Activated CD8-positive, alpha-beta memory T cell treated with anti-CD3 and anti-CD28 coated beads, Interleukin-2, amount 50 U/mL, for 1 hour (primary cell): ENCODE results near the gene ARHGEF2.

Experiments used
- DNase-seq: peaks from one replicate; pipeline ENCODE4 v3.0.0-alpha.2; 2020; ENCODE audit errors: extremely low read depth

Gene ARHGEF2

GRCh38 chr1:155911156-155912055, 66.9 kb downstream of the ARHGEF2 start, which contains the start of gene RIT1:
Gene RIT1, minus strand, starts transcription at chr1:155911349. Its CDS starts 588 bp downstream, at chr1:155910761.
- peak; percentile 57 for DNase-seq

- DNase-seq, result no peak
Measured at GRCh38 chr1:155910621-155911121, 67.7 kb downstream of the ARHGEF2 start.

GRCh38 chr1:155909894-155910293, 68.5 kb downstream of the ARHGEF2 start:
- no peak for DNase-seq

GRCh38 chr1:155904261-155904660, 74.1 kb downstream of the ARHGEF2 start:
- no peak for DNase-seq

GRCh38 chr1:155900161-155900560, 78.2 kb downstream of the ARHGEF2 start:
- DNase-seq, result no peak

GRCh38 chr1:155899683-155900082, 78.7 kb downstream of the ARHGEF2 start:
- DNase-seq, result no peak

GRCh38 chr1:155898888-155899287, 79.5 kb downstream of the ARHGEF2 start:
- no peak for DNase-seq

- DNase-seq, result no peak
Measured at GRCh38 chr1:155897746-155898145, 80.6 kb downstream of the ARHGEF2 start.
